ENCODE measurements around the gene CXCL5. TPM values are rescaled to one million over a fixed set of nuclear protein-coding genes. Genes with fewer than 3 reads are reported as not detected.

The CXCL5 gene
- total and polyA plus RNA-seq, 2 of the 4 experiments (the other 2 are of a cell fraction), result 0.14 TPM; not detected in 1

DNA sequence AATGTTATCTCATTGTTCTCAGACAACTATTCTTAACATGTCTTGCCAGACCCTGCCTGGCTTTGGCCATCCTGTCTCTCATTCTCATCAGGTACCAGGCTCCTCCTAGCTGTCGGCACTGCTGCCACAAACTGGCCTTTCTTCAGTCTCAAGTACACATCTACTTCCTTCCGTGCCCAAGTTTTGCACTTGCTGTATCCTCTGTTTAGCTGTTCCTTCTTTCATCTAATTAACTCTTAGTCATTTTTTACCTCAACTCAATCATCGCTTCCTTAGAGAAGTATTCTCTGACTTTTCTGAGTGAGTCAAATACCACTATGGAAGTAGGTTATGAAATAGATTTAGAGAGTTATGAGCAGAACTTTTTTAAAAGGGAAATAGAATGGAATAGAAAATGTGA is 20.3 kb upstream of the CXCL5 start:
- no peak overlapping the region for H3K4me2 ChIP-seq (ENCODE audit: low read depth, low read length)
- peak overlapping the region; percentile 39 for H3K27ac ChIP-seq (ENCODE audit: insufficient read depth, low read length)
- H2BK5ac ChIP-seq (ENCODE audit: low read depth, low read length, poor library complexity, severe bottlenecking), result no peak overlapping the region
- no peak overlapping the region for H3K56ac ChIP-seq (ENCODE audit: extremely low read depth, insufficient read depth, low read length)
- no CpG with 5 or more reads among the region's 3 CpGs for WGBS, 2 experiments (ENCODE audit: extremely low coverage in 2 of 2, insufficient read length in 1 of 2)
- peak overlapping the region; percentile 6; the same call in 1 of the 2 replicates for H4K5ac ChIP-seq (ENCODE audit: low read depth, low read length)
- no peak for ATAC-seq (ENCODE audit: low read depth)
- H3K18ac ChIP-seq (ENCODE audit: low read depth, low read length), result peak overlapping the region; percentile 26
- H4K8ac ChIP-seq (ENCODE audit: low read depth in 2 of 2, low read length in 2 of 2), result peak overlapping the region; percentile 22 to 83; a peak in 3 of 4 replicates
- H3K4ac ChIP-seq (ENCODE audit: low read depth, low read length), result peak overlapping the region; percentile 98
- BruUV-seq (replicated peaks), result no TSS peak
- peaks cover 12% of the 10 kb centered on the region for H3K9me1 ChIP-seq (ENCODE audit: insufficient read depth, low read length)
- peak overlapping the region; percentile 90; the same call in 2 of the 3 replicates for H2BK15ac ChIP-seq (ENCODE audit: low read depth, low read length)
- POLR2A ChIA-PET (ENCODE audit: unreplicated experiment), result no interaction called here
- dilution Hi-C loops (cut with HindIII; ENCODE audit: low sequenced_read_pairs, unreplicated experiment), result no loop called here
- no peaks in the 10 kb centered on the region for H4K20me1 ChIP-seq (ENCODE audit: insufficient read depth, low read length)
- peak overlapping the region; percentile 98 for H2AK5ac ChIP-seq (ENCODE audit: low read depth, low read length)
- TF ChIP-seq, protein P1, sequence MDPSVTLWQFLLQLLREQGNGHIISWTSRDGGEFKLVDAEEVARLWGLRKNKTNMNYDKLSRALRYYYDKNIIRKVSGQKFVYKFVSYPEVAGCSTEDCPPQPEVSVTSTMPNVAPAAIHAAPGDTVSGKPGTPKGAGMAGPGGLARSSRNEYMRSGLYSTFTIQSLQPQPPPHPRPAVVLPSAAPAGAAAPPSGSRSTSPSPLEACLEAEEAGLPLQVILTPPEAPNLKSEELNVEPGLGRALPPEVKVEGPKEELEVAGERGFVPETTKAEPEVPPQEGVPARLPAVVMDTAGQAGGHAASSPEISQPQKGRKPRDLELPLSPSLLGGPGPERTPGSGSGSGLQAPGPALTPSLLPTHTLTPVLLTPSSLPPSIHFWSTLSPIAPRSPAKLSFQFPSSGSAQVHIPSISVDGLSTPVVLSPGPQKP (IDR thresholded peaks at IDR 0.05; ENCODE audit: borderline replicate concordance, low read depth, low read length), result no peak
- TF ChIP-seq NFE2L2 (IDR thresholded peaks at IDR 0.05; ENCODE audit: low read depth, low read length) (no peak), POLR2A (IDR thresholded peaks at IDR 0.05; ENCODE audit: low read depth, low read length) (no peak), RCOR1 (IDR thresholded peaks at IDR 0.05; ENCODE audit: insufficient replicate concordance, low read length) (no peak), FOS (IDR thresholded peaks at IDR 0.05; ENCODE audit: low read depth, low read length) (no peak)
- TF ChIP-seq, protein P2, sequence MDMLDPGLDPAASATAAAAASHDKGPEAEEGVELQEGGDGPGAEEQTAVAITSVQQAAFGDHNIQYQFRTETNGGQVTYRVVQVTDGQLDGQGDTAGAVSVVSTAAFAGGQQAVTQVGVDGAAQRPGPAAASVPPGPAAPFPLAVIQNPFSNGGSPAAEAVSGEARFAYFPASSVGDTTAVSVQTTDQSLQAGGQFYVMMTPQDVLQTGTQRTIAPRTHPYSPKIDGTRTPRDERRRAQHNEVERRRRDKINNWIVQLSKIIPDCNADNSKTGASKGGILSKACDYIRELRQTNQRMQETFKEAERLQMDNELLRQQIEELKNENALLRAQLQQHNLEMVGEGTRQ (IDR thresholded peaks at IDR 0.05; ENCODE audit: low read depth, low read length), result no peak
- in situ Hi-C loops (cut with MboI; ENCODE audit: low sequenced_read_pairs), result no loop called here
- H3K9me3 ChIP-seq (ENCODE audit: control insufficient read depth, insufficient read depth, low read length), result no peaks in the 10 kb centered on the region
- intact Hi-C loops (cut with micrococcal nuclease), result no loop called here
- peak overlapping the region; percentile 81 for H4K91ac ChIP-seq (ENCODE audit: insufficient read depth, low read depth, low read length)
- H3K14ac ChIP-seq (replicated peaks; ENCODE audit: low read depth, low read length), result peak overlapping the region; percentile 94
- H3K27me3 ChIP-seq (ENCODE audit: control insufficient read depth, insufficient read depth, low read length), result no peaks in the 10 kb centered on the region
- H2AFZ ChIP-seq (replicated peaks; ENCODE audit: low read length, poor library complexity), result no peak overlapping the region
- peak overlapping the region; percentile 90; the same call in 1 of the 2 replicates for H3K23ac ChIP-seq (ENCODE audit: low read depth, low read length)
- H3K79me1 ChIP-seq (ENCODE audit: low read depth in 1 of 2, low read length in 2 of 2), result no peaks in the 10 kb centered on the region
- H3K4me3 ChIP-seq (ENCODE audit: insufficient read depth, low read depth, low read length), result no peak overlapping the region
- H3K9ac ChIP-seq (ENCODE audit: low read depth, low read length), result 0 out of 2 replicates have a peak overlapping the region, but pooled peaks have one; percentile 8
- CTCF ChIA-PET, result interaction anchor here (1.4 kb wide), 1 partner anchor 19 kb away, joined by 3 read pairs; the partner anchor contains the start of gene CXCL3
- H2AK9ac ChIP-seq (replicated peaks; ENCODE audit: low read depth, low read length, poor library complexity), result no peak overlapping the region
- peaks cover 12% of the 10 kb centered on the region for H3K4me1 ChIP-seq (ENCODE audit: control insufficient read depth, insufficient read depth, low read length)
- peak; percentile 14 for DNase-seq
- H2BK120ac ChIP-seq (ENCODE audit: low read depth, low read length), result peak overlapping the region; percentile 96
- peak overlapping the region; percentile 93 for H2BK20ac ChIP-seq (ENCODE audit: low read depth, low read length)
- no peaks in the 10 kb centered on the region for H3K36me3 ChIP-seq (ENCODE audit: control insufficient read depth, insufficient read depth, low read length)
